HFF-Myc (cell line): Measurements from ENCODE around the gene ACSM2B.
"Not testable (repeated sequence)": the region's sequence is repeated elsewhere in the genome, so short reads cannot be mapped to it uniquely, and the experiment has no call there.

ENCODE experiments used
- DNase-seq: peaks from one replicate; pipeline ENCODE4 v3.0.0-alpha.2; 2011; ENCODE audit warnings: low read depth; ENCODE audit errors: extremely low read depth
- H3K4me3 ChIP-seq: replicated peaks from 2 replicates; pipeline ENCODE4 v1.5.1; 2011; ENCODE audit warnings: low read depth, mild to moderate bottlenecking, control low read depth, low read length
- TF ChIP-seq, protein P1 (sequence below): IDR thresholded peaks from 2 replicates; pipeline ENCODE4 v1.5.1; 2012; ENCODE audit warnings: mild to moderate bottlenecking, low read depth, low read length, control low read depth; ENCODE audit errors: missing control alignments

The ACSM2B gene, protein sequence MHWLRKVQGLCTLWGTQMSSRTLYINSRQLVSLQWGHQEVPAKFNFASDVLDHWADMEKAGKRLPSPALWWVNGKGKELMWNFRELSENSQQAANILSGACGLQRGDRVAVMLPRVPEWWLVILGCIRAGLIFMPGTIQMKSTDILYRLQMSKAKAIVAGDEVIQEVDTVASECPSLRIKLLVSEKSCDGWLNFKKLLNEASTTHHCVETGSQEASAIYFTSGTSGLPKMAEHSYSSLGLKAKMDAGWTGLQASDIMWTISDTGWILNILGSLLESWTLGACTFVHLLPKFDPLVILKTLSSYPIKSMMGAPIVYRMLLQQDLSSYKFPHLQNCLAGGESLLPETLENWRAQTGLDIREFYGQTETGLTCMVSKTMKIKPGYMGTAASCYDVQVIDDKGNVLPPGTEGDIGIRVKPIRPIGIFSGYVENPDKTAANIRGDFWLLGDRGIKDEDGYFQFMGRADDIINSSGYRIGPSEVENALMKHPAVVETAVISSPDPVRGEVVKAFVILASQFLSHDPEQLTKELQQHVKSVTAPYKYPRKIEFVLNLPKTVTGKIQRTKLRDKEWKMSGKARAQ

GRCh38 chr16:20576145-20576544, at the start of gene ACSM2B:
ACSM2B (minus strand) TSS chr16:20576367; CDS start chr16:20564845, 11,522 bp downstream.
- DNase-seq, H3K4me3 ChIP-seq: not testable (repeated sequence)

DNA sequence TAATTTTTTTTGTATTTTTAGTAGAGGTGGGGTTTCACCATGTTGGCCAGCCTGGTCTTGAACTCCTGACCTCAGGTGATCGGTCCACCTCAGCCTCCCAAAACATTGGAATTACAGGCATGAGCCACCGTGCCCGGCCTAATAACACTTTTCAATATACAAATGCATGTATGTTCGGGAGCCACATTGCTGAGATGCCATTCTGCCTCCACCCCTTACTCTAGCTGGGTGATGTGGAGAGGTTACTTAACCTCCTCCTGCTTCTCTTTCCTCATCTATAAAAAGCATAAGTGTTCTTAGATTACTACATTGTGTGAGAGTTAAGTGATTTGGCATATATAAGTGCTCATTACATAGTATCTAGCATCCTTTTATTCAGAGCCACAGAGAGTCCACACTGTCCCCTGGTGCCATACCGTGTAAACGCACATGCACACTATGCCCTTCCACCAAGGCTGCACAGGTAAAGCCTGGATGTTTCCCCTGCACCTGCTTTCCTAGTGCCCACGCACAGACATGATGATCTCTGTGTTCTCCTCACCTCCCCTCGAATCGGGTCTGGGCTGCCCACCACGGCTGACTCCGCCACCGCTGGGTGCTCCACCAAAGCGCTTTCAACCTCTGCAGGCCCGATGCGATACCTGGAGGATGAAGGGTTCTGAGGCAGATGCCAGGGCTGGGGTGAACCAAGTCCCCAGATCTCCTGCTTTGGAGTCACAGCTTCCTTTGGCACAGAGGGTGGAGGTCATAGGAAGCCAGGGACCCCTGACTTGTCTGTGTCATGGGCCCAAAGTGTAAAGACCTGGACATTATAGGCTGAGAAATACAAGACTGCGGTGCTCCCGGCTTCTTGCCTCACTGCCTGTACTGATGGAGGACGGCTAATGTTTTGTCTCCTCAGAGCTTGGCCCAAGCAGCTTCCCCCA, 49.0 kb upstream of the ACSM2B start:
- TF ChIP-seq, protein P1, sequence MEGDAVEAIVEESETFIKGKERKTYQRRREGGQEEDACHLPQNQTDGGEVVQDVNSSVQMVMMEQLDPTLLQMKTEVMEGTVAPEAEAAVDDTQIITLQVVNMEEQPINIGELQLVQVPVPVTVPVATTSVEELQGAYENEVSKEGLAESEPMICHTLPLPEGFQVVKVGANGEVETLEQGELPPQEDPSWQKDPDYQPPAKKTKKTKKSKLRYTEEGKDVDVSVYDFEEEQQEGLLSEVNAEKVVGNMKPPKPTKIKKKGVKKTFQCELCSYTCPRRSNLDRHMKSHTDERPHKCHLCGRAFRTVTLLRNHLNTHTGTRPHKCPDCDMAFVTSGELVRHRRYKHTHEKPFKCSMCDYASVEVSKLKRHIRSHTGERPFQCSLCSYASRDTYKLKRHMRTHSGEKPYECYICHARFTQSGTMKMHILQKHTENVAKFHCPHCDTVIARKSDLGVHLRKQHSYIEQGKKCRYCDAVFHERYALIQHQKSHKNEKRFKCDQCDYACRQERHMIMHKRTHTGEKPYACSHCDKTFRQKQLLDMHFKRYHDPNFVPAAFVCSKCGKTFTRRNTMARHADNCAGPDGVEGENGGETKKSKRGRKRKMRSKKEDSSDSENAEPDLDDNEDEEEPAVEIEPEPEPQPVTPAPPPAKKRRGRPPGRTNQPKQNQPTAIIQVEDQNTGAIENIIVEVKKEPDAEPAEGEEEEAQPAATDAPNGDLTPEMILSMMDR = no peak
- DNase-seq = no peak
- H3K4me3 ChIP-seq = no peak overlapping the region

DNA sequence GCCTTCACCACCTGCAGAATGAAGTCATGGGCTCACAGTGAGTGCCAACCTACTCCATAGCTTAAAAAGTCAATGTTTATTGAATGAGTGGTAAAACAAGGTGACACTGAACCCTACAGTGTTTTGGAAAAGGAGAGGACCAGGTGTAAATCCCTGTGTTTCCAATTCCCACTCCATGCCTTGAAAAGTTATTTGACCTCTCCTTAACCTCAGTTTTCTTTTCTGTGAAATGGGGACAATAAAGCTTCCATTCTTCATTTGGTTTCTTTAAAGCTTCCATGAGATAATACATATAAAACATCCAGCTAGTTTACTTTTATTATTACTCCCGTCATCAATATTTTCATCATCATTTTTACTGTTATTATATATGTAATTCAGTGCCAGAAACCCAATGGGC, 48.0 kb upstream of the ACSM2B start:
- no peak for DNase-seq
- TF ChIP-seq, protein P1 = no peak
- H3K4me3 ChIP-seq = no peak overlapping the region

DNA sequence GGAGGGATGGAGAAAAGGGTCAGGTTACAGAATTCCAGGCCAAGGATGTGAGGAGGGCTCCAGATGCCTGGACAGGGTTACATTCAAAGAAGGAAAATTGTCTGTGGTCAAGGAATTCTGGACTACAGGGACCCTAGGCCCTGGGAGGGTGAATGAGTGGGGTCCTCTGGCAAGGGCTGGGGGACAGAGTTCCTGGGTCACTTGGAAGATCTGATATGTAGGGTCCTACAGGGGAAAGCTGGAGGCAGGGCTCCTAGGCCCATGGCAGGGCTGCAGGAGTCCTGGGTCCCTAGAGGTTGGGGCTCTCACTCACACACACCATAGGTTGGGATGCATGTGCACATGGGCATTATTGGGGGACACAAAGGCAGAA, 46.3 kb upstream of the ACSM2B start:
- no peak for DNase-seq
- H3K4me3 ChIP-seq = no peak overlapping the region
- TF ChIP-seq, protein P1 = no peak

GRCh38 chr16:20621406-20621805, 45.2 kb upstream of the ACSM2B start:
- no peak for DNase-seq
- TF ChIP-seq, protein P1 = no peak
- no peak overlapping the region for H3K4me3 ChIP-seq

DNA sequence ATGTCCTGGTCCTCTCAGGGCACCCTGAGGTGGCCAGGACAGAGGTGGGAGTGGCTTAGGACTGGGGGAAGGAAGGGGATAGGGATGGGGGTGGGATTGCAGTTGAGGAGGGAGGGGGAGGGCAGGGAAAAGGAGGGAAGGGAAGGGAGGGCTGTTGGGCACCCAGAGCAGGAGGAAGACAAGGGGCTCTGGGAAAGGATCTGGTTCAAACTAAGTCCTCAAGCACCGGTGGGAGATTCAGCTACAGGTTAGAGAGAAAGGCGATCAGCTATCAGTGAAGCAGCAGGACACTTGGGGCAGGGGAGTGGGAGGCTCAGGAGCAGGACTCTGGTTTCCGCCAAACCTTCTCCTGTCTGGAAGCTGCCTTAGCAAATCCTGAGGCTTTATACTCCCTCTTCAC, 44.6 kb upstream of the ACSM2B start:
- no peak overlapping the region for H3K4me3 ChIP-seq
- no peak for DNase-seq
- TF ChIP-seq, protein P1 = no peak

GRCh38 chr16:20620003-20620402, 43.8 kb upstream of the ACSM2B start:
- no peak for DNase-seq
- TF ChIP-seq, protein P1 = no peak
- no peak overlapping the region for H3K4me3 ChIP-seq
